T-helper 2 cell (primary cell): ENCODE data around the gene VSIG4.
"Not testable (repeated sequence)": the region's sequence is repeated elsewhere in the genome, so short reads cannot be mapped to it uniquely, and the experiment has no call there.

ENCODE experiments used
- DNase-seq, 5 experiments: peaks; one replicate each; pipeline versions ENCODE4 v3.0.0 to v3.0.0-alpha.2; 2012 to 2022

Gene VSIG4

DNA sequence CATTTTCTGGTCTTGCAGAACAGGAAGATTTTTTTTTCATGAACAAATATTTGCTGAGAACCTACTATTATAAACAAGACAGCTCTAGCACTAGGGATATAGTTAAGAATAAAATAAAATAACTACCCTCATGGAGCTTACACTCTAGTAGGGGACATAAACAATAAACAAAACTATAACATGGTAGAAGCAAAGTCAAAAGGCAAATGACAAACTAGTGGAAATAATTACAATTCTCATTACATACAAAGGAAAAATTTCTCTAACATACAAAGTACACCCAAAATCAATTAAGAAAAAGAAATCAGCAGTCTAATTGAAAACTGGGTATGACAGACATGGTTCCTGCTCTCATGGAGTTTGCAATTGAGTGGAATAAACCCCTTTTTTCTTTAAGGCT lies 32.0 kb downstream of the VSIG4 start:
- DNase-seq: no peak

DNA sequence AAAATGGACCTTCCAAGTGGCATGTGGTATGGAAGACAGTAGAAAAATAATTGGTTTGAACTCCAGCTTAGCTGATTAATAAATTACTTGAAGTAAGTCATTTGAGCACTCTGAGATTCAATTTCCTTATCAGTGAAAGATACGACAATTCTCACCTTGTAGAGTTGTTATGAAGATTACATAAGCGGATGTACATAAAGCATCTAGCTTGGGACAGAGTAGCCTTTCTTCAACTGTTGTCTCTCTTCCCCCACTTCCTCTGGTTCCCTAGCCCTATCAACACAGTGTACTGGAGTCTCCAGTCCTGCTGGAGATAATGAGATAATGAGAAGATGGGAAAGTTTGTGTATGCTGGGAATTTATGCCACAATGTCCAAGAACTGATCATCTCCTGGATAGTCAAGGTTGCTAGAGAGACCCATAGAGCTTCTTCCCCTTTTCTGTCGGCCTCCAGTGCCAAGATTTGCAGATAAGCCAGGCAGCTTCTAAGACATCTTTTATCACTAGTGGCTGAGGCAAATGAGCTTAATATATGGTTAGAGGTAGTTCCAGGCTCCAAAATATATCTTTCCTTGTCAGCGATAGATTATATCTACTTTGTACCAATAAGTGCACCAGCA lies 33.9 kb downstream of the VSIG4 start:
- DNase-seq: peak in 1 of 5 experiments; percentile 33

DNA sequence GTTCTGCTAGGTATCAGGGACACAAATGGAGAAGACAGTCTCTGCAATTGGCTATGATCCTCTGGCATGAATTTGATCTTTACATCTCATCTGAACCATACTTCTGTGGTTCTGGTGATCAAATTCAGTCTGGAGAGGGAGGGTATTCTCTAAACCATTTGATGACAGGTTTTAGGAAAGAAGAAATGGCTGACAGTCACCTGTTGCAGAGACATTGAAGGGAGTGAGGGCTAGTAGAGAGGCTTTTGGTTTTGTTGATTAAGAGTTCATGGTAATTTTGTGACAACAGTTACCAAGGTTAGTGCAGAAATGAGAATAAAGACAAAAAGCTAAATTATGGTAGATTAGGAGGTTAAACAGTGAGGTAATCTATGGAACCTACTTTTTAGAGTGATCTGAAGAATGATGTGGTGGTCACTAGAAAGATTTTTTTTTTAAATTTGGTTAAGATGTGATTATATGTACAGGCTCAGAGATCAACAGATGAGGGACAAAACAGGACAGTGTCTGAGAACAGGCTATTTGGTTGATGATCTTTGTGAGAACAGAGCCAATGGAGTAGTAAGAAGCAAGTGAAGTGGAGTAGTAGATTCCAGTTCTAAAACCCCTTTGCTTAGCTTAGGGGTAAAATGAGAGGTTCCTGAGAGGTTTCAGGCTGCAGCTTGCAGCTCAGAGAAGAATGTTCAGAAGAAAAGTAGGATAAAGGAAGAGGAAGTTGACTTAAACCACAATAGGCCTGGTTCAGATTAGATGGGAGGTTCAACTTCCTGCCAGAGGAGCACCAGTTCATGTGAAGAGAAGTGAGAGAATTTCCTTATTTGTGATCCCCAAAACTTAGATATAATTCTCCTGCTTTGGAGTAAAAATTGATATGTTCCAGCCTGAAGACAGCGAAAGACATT lies 34.7 kb downstream of the VSIG4 start:
- DNase-seq: peak in 1 of 5 experiments; percentile 36

DNA sequence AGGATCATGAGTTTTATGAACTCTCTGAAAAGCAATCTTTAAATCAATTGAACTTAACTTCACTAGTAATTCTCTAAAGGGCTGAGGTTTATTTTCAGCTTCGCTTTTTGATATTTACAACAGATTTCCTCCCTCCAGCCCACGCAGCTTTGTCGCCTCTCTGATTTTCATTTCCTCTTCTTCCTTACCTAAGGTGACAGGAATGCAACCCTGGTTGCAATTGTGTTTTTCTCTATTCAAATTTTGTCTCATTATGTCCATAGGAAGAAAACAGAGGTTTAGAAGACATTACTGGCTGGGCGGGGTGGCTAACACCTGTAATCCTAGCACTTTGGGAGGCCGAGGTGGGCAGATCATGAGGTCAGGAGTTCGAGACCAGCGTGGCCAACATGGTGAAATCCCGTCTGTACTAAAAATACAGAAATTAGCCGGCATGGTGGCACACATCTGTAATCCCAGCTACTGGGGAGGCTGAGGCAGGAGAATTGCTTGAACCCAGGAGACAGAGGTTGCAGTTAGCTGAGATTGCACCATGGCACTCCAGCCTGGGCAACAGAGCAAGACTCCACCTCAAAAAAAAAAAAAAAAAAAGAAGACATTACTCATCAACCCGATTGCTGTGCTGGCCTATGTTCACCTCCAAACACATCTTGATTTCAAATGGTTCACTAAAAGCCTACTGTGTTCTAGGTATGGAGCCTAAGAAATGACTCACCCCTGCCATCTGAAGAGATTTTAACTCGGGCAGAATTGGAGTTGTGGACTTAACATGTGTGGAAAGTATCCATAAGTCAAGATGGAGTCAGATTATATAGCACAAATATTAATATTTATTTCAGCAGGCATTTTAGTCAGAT lies 36.8 kb downstream of the VSIG4 start:
- no peak for DNase-seq

GRCh38 chrX:66001596-66001995 lies 38.3 kb downstream of the VSIG4 start:
- no peak for DNase-seq

GRCh38 chrX:66000628-66001272 lies 39.1 kb downstream of the VSIG4 start:
- DNase-seq: no peak

DNA sequence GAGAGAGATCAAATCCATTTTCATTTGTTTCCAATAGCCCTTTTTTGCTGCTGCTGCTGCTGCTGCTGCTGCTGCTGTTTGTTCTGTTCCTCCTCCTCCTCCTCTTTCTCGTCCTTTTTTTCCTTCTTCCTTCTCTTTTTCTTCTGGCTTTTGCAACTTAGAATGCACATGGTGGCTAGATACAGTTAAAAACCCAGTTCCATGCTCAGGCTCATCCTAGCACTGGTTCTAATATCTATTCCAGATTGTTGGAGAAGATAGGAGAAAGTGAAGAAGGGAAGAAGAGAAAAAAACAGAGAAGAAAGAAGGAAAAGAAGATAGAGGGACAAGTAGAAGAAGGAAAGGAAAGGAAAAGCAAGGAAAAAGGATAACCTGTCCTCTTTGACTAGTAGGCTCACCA lies 39.7 kb downstream of the VSIG4 start:
- no peak for DNase-seq

- no peak for DNase-seq
Observed at GRCh38 chrX:65999563-66000148, 40.2 kb downstream of the VSIG4 start.

- DNase-seq: no peak
Observed at GRCh38 chrX:65999029-65999562, 40.8 kb downstream of the VSIG4 start.

DNA sequence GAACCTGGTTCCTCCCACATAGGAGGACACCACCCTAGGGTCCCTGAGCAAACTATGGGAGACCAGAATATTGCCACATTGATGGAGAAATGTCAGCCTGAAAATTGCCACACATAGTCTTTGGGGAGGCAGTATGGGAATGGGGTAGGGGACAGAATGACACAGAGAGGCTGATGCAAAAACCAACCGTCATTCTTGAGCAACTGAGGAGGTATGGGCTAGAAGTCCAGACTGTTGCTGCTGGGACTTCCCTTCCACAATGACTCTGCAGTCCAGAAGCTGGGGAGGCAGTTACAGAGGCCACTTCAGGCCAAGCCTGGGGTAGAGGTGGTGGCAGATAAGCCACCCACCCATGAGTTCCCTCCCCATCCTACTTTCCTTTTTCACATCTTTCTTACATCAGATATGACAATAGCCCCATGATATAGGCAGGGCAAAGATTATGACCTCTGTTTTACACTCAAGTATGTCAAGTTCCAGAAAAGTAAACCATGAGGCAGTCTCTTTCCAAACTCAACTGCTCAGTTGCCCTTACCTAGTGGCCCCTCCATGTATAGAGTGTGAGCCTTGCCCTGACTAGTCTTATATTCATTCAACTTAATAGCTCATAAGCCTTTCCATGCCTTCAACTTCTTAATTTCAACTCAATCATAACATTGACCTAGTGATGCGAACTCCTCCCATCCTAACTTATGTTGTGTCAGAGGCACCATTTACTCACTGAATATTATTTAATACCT lies 41.7 kb downstream of the VSIG4 start:
- DNase-seq: no peak

DNA sequence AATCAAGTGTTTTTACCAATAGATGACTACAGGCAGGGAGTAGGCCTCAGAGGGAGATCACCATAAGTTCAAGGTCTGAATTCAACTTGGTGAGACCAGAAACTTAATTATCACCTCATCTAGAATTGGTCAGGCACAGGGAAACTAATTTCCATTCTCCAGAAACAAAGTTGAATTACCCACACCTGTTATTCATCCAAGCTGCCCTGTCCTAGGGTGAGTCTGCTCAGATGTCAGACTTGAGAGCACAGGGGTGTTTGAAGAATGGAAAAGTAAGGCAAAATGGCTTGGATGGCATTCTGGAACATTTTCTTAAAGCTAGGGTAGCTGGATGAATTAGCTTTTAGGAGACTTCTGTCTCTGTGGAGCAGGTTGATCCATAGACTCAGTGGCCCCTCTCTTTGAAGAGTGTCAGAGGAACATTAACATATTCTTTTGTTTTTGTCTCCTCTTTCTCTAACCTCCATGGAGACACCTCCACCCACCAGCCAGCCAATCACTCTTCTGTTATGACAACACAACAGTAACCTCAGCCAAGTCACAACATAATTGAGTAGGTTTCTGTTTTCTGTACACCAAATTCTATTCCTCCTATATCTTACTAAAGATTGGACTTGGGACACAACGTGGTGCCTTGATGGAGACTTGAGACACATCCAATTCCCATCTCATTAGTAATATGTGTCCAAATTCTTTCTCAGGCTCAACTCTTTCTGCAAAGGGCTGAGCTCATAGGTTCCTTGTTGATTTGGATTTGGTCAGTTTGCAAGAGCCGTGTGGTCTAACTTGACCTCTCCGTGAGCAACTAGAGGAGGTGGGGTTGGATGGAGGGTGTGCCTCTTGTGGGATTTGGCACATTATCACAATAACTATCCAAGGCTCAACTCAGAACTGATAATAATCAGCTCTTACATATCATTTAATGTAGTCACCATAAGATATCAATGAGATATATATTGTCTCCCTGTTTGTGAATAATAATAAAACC lies 45.1 kb downstream of the VSIG4 start:
- peak in 1 of 5 experiments; percentile 41 for DNase-seq

GRCh38 chrX:65993915-65994460 lies 45.9 kb downstream of the VSIG4 start:
- no peak for DNase-seq

DNA sequence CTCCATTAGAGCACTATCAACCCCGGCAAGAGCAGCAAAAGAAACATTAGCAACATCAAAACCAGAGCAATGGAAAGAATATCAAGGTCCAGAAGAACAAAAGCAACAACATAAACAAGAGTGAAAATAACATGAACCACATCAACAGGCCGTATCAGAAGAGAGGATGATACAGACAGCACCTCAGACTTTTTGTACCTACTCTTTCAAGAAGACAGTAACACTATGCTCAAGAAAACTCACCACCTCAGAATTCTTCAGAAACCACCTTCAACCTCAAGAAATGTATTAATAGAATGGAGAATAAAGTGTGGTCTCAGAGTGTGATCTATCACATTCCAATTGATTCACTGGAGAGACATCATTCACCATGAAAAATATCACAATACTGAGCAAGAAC lies 46.5 kb downstream of the VSIG4 start:
- peak in 1 of 5 experiments; percentile 51 for DNase-seq

DNA sequence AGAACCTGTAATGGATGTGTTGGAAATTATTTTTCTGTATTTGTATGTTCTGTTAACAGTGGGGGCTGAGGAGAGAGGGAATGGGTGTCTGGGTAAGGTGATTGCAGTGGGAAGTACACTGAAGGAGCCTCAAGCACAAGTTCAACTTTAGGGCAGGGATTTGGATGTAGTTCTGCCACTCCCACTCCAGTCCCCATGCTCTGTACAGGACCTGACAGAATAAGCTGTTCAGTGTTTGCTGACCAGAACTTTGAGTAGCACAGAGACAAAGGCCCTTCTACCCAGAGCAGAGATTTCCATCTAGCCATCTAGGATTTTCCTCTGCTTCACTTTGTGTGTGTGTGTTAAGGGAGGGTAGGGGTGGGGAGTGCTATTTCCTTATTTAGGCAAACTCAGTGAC lies 49.2 kb downstream of the VSIG4 start:
- DNase-seq: no peak

GRCh38 chrX:65987811-65988210 lies 52.1 kb downstream of the VSIG4 start:
- peak in 1 of 5 experiments; percentile 3 for DNase-seq

DNA sequence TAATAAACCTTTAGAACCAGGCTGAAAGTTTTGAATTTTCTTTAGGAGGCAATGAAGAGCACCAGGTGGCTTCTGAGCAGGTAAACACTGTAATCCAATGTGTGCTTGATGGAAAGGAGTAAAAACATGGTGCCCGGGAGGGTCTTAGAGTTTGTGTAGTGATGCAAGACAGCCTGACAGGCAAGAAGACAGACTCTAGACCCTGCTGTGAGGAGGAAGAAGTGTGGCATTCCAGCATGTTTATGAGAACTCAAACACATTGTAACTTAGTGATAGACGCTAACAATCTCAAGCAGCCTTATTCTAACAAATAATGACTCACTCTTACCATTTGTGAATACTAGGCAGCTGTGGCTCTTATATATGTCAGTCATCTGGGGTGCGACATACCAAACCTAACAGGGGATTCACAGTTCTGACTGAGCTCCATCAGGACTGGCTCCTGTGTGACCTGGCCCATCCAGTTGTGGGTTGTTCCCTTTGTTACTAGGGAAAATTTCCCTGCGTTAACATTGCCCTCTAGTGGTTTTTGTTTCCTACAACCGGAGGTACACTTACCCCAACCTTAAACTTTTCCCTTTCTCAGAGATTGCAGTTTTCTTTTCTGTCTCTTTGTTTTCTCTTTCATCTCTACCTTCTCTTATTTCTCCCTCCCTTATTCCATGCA lies 53.8 kb downstream of the VSIG4 start:
- DNase-seq: peak in 3 of 5 experiments; percentile 5 to 70 (median 52)

DNA sequence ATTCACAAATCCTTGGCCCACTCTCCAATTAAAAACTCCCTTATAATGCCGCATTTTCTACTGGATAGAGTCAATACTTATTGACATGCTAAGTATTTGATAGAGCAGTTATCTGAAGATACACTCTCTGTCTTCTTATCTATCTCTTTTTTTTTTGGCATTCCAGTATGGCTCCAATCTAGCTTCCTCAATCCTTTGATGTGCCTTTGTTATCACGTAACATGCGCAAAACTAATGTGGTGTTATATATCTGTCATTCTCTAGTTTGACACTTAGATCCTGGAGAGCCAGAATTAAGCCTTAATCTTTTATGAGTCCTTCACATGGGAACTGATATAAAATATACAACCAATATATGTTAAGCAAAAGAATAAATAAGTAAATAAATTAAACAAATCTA lies 54.7 kb downstream of the VSIG4 start:
- no peak for DNase-seq

DNA sequence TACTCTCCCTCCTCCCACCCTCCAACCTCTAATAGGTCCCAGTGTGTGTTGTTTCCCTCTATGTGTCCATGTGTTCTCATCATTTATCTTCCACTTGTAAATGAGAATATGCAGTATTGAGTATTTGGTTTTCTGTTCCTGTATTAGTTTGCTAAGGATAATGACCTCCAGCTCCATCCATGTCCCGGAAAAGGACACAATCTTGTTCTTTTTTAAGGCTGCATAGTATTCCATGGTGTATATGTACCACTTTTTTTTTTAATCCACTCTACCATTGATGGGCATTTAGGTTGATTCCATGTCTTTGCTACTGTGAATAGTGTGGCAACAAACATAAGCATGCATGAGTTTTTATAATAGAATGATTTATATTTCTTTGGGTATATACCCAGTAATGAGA lies 62.7 kb downstream of the VSIG4 start:
- DNase-seq: not testable (repeated sequence)

- no peak for DNase-seq
Observed at GRCh38 chrX:65976161-65976560, 63.7 kb downstream of the VSIG4 start.
